Ascending aorta (tissue), 2 donors: ENCODE data around the gene COX20. TPM values are rescaled to one million over a fixed set of nuclear protein-coding genes. Genes with fewer than 3 reads are reported as not detected.

Experiments used
- DNase-seq, 2 donors: peaks; one replicate each; pipeline ENCODE4 v3.0.0-alpha.2; 2019; ENCODE audit warnings: low spot score in 2 of 2
- H3K27ac ChIP-seq, 2 donors: fragments of 200-600 bp; sonication (generic); one replicate each; pipeline ENCODE4 v1.5.1; 2016 to 2017; ENCODE audit warnings: mild to moderate bottlenecking in 1 of 2
- H3K27me3 ChIP-seq: fragments of 200-600 bp; sonication (generic); one replicate; pipeline ENCODE4 v1.5.1; 2017
- H3K36me3 ChIP-seq, 2 donors: fragments of 200-600 bp; sonication (generic); one replicate each; pipeline ENCODE4 v1.5.1; 2016
- H3K4me1 ChIP-seq, 2 donors: fragments of 200-600 bp; sonication (generic); one replicate each; pipeline ENCODE4 v1.5.1; 2016 to 2017; ENCODE audit warnings: mild to moderate bottlenecking in 1 of 2
- H3K4me3 ChIP-seq, 2 donors: fragments of 200-600 bp; sonication (generic); one replicate each; pipeline ENCODE4 v1.5.1; 2016 to 2017; ENCODE audit warnings: mild to moderate bottlenecking in 1 of 2
- H3K9me3 ChIP-seq, 2 donors: fragments of 200-600 bp; sonication (generic); one replicate each; pipeline ENCODE4 v1.5.1; 2016
- CTCF ChIP-seq, 3 experiments: fragments of 200-600 bp in 2 of 3; fragments of 450-650 bp in 1 of 3; sonication (generic) in 2 of 3; IDR thresholded peaks; one replicate each; pipeline ENCODE4 v1.5.1; 2016 to 2019; ENCODE audit warnings: antibody characterized with exemption in 3 of 3, mild to moderate bottlenecking in 1 of 3, moderate library complexity in 1 of 3
- intact Hi-C: fragments of 100-400 bp; cut with DNase I; formaldehyde crosslinking; loops from one replicate; pipeline ENCODE4 v1.15.1; 2023
- total RNA-seq: library from RNA; depleted of rRNA; stranded (reverse); fragments of >200 nt; gene quantifications from one replicate; pipeline ENCODE4 v1.1.0, GENCODE V29; 2016

Gene COX20
- total RNA-seq, 1 donor from 2014 or later = 8.2 TPM

- H3K9me3 ChIP-seq = no peaks in the 10 kb centered on the region
- no peak for TF ChIP-seq CTCF (IDR thresholded peaks at IDR 0.05)
- peaks cover 0 to 8% of the 10 kb centered on the region in 2 donors for H3K4me1 ChIP-seq
- DNase-seq = no peak
- H3K27ac ChIP-seq = no peak overlapping the region
- intact Hi-C loops = no loop called here
- H3K4me3 ChIP-seq = no peak overlapping the region
- H3K27me3 ChIP-seq = no peaks in the 10 kb centered on the region
- no peaks in the 10 kb centered on the region for H3K36me3 ChIP-seq
Measured at GRCh38 chr1:244869950-244870349, 34.5 kb downstream of the COX20 start.

- no peak for TF ChIP-seq CTCF (IDR thresholded peaks at IDR 0.05)
- H3K27me3 ChIP-seq = no peaks in the 10 kb centered on the region
- DNase-seq = no peak
- H3K9me3 ChIP-seq = no peaks in the 10 kb centered on the region
- H3K4me3 ChIP-seq = no peak overlapping the region
- intact Hi-C loops = no loop called here
- H3K4me1 ChIP-seq = no peaks in the 10 kb centered on the region
- no peak overlapping the region for H3K27ac ChIP-seq
- no peaks in the 10 kb centered on the region for H3K36me3 ChIP-seq
Measured at GRCh38 chr1:244874974-244875579, 39.6 kb downstream of the COX20 start.

- DNase-seq = no peak
- Histone ChIP-seq H3K4me1 (no peaks in the 10 kb centered on the region), H3K9me3 (no peaks in the 10 kb centered on the region), H3K27me3 (no peaks in the 10 kb centered on the region), H3K27ac (no peak overlapping the region), H3K4me3 (no peak overlapping the region), H3K36me3 (no peaks in the 10 kb centered on the region)
- no peak for TF ChIP-seq CTCF (IDR thresholded peaks at IDR 0.05)
- intact Hi-C loops = no loop called here
Measured at GRCh38 chr1:244876228-244876910, 40.9 kb downstream of the COX20 start.

- Histone ChIP-seq H3K4me1 (no peaks in the 10 kb centered on the region), H3K9me3 (no peaks in the 10 kb centered on the region), H3K27ac (no peak overlapping the region), H3K4me3 (no peak overlapping the region), H3K27me3 (no peaks in the 10 kb centered on the region), H3K36me3 (no peaks in the 10 kb centered on the region)
- no peak for DNase-seq
- no peak for TF ChIP-seq CTCF (IDR thresholded peaks at IDR 0.05)
- intact Hi-C loops = no loop called here
Measured at GRCh38 chr1:244878681-244879080, 43.2 kb downstream of the COX20 start.

- Histone ChIP-seq H3K4me3 (no peak overlapping the region), H3K4me1 (no peaks in the 10 kb centered on the region), H3K27me3 (no peaks in the 10 kb centered on the region), H3K27ac (no peak overlapping the region), H3K9me3 (no peaks in the 10 kb centered on the region), H3K36me3 (no peaks in the 10 kb centered on the region)
- no peak for TF ChIP-seq CTCF (IDR thresholded peaks at IDR 0.05)
- intact Hi-C loops = no loop called here
- no peak for DNase-seq
Measured at GRCh38 chr1:244881552-244882280, 46.3 kb downstream of the COX20 start.
